Astrocyte of the hippocampus (primary cell): ENCODE measurements around the gene FBXO7.

ENCODE experiments used
- DNase-seq: peaks from one replicate; pipeline ENCODE4 v3.0.0; 2011; ENCODE audit warnings: low read depth, low spot score

The FBXO7 gene

GRCh38 chr22:32489377-32489776 lies 14.8 kb downstream of the FBXO7 start:
- DNase-seq = no peak

GRCh38 chr22:32490279-32490678 lies 15.7 kb downstream of the FBXO7 start:
- no peak for DNase-seq

- no peak for DNase-seq
These were observed 17.5 kb downstream of the FBXO7 start for GRCh38 chr22:32492111-32492510.

- no peak for DNase-seq
These were observed 18.9 kb downstream of the FBXO7 start for GRCh38 chr22:32493551-32493950.

GRCh38 chr22:32494971-32495370 lies 20.4 kb downstream of the FBXO7 start:
- no peak for DNase-seq

GRCh38 chr22:32499666-32500065 lies 25.1 kb downstream of the FBXO7 start:
- DNase-seq = no peak

GRCh38 chr22:32501836-32502752 lies 27.5 kb downstream of the FBXO7 start:
- peak; percentile 10 for DNase-seq

GRCh38 chr22:32509045-32509444 lies 34.4 kb downstream of the FBXO7 start:
- DNase-seq = no peak

GRCh38 chr22:32511274-32511673 lies 36.7 kb downstream of the FBXO7 start:
- no peak for DNase-seq

GRCh38 chr22:32511776-32512175 lies 37.2 kb downstream of the FBXO7 start:
- no peak for DNase-seq

GRCh38 chr22:32512267-32512982 lies 37.8 kb downstream of the FBXO7 start:
- no peak for DNase-seq

GRCh38 chr22:32515084-32515483 lies 40.5 kb downstream of the FBXO7 start:
- no peak for DNase-seq

- DNase-seq = no peak
These were observed 42.9 kb downstream of the FBXO7 start for GRCh38 chr22:32517488-32517887.

- no peak for DNase-seq
These were observed 43.3 kb downstream of the FBXO7 start for GRCh38 chr22:32517921-32518320.

GRCh38 chr22:32518381-32518780 lies 43.8 kb downstream of the FBXO7 start:
- no peak for DNase-seq

- DNase-seq = no peak
These were observed 44.2 kb downstream of the FBXO7 start for GRCh38 chr22:32518848-32519247.

GRCh38 chr22:32520612-32521011 lies 46.0 kb downstream of the FBXO7 start:
- DNase-seq = no peak

- DNase-seq = no peak
These were observed 47.6 kb downstream of the FBXO7 start for GRCh38 chr22:32522237-32522636.

GRCh38 chr22:32527756-32528155 lies 53.1 kb downstream of the FBXO7 start:
- no peak for DNase-seq

GRCh38 chr22:32528316-32528715 lies 53.7 kb downstream of the FBXO7 start:
- DNase-seq = no peak

- DNase-seq = peak; percentile 90
These were observed 54.7 kb downstream of the FBXO7 start for GRCh38 chr22:32528984-32529982.

- peak; percentile 17 for DNase-seq
These were observed 56.6 kb downstream of the FBXO7 start for GRCh38 chr22:32531228-32531627.
